ENCODE results near the gene ATP2A3.
A peak's percentile ranks its signal among the peaks of the same experiment; 100 is the strongest.
"Not testable (repeated sequence)": the region's sequence is repeated elsewhere in the genome, so short reads cannot be mapped to it uniquely, and the experiment has no call there.

ATP2A3 gene

GRCh38 chr17:3953542-3953941 is 10.7 kb downstream of the ATP2A3 start:
- no peak for DNase-seq

- no peak for DNase-seq
Measured at GRCh38 chr17:3952186-3952585, 12.1 kb downstream of the ATP2A3 start.

- DNase-seq = no peak
Measured at GRCh38 chr17:3951420-3951819, 12.8 kb downstream of the ATP2A3 start.

- no peak for DNase-seq
Measured at GRCh38 chr17:3951003-3951402, 13.2 kb downstream of the ATP2A3 start.

- no peak for DNase-seq
Measured at GRCh38 chr17:3950584-3950983, 13.7 kb downstream of the ATP2A3 start.

GRCh38 chr17:3949418-3949817 is 14.8 kb downstream of the ATP2A3 start:
- no peak for DNase-seq

- DNase-seq = not testable (repeated sequence)
Measured at GRCh38 chr17:3948551-3948950, 15.7 kb downstream of the ATP2A3 start.

- DNase-seq = no peak
Measured at GRCh38 chr17:3947318-3947810, 16.9 kb downstream of the ATP2A3 start.

GRCh38 chr17:3946711-3947235 is 17.5 kb downstream of the ATP2A3 start:
- no peak for DNase-seq

GRCh38 chr17:3944485-3945388 is 19.5 kb downstream of the ATP2A3 start:
- DNase-seq = no peak

GRCh38 chr17:3943240-3943891 is 20.9 kb downstream of the ATP2A3 start:
- DNase-seq = no peak

- DNase-seq = no peak
Measured at GRCh38 chr17:3940965-3941698, 23.1 kb downstream of the ATP2A3 start.

- DNase-seq = no peak
Measured at GRCh38 chr17:3937359-3937758, 26.9 kb downstream of the ATP2A3 start.

- DNase-seq = no peak
Measured at GRCh38 chr17:3935825-3936355, 28.3 kb downstream of the ATP2A3 start.

- peak; percentile 13 for DNase-seq
Measured at GRCh38 chr17:3935140-3935542, 29.1 kb downstream of the ATP2A3 start.

- no peak for DNase-seq
Measured at GRCh38 chr17:3929764-3930163, 34.5 kb downstream of the ATP2A3 start.

- no peak for DNase-seq
Measured at GRCh38 chr17:3929181-3929580, 35.1 kb downstream of the ATP2A3 start.

- no peak for DNase-seq
Measured at GRCh38 chr17:3928406-3928805, 35.8 kb downstream of the ATP2A3 start.

- DNase-seq = no peak
Measured at GRCh38 chr17:3927628-3928340, 36.5 kb downstream of the ATP2A3 start.

- no peak for DNase-seq
Measured at GRCh38 chr17:3926860-3927627, 37.2 kb downstream of the ATP2A3 start.

Measured in NCI-H446 treated with DMSO at 0.1 percent for 48 hours (cell line).